Esophagus muscularis mucosa (tissue), 4 donors: Measurements from ENCODE around the gene DOCK1. TPM values are rescaled to one million over a fixed set of nuclear protein-coding genes. Genes with fewer than 3 reads are reported as not detected.
"Not testable (repeated sequence)": the region's sequence is repeated elsewhere in the genome, so short reads cannot be mapped to it uniquely, and the experiment has no call there.

Source experiments
- DNase-seq: peaks from one replicate; pipeline ENCODE4 v3.0.0-alpha.2; 2017; ENCODE audit errors: extremely low spot score
- H3K27ac ChIP-seq, 4 donors: fragments of 200-600 bp; sonication (generic); replicated peaks in 1 of 4; 1 replicate in 3 of 4; 2 replicates in 1 of 4; pipeline ENCODE4 v1.5.1; 2016 to 2019; ENCODE audit warnings: mild to moderate bottlenecking in 1 of 4
- H3K27me3 ChIP-seq, 4 donors: fragments of 200-600 bp; sonication (generic); one replicate each; pipeline versions ENCODE4 v1.5.1 to v1.6.0; 2016 to 2019
- H3K36me3 ChIP-seq, 4 donors: fragments of 200-600 bp; sonication (generic); one replicate each; pipeline ENCODE4 v1.5.1; 2016 to 2019
- H3K4me1 ChIP-seq, 4 donors: fragments of 200-600 bp; sonication (generic); one replicate each; pipeline ENCODE4 v1.5.1; 2016 to 2019
- H3K4me3 ChIP-seq, 4 donors: fragments of 200-600 bp; sonication (generic); 1 replicate in 2 of 4; 2 replicates in 2 of 4; pipeline ENCODE4 v1.5.1; 2016 to 2019; ENCODE audit warnings: mild to moderate bottlenecking in 4 of 4, moderate library complexity in 1 of 4
- H3K9me3 ChIP-seq, 4 donors: fragments of 200-600 bp; sonication (generic); 1 replicate in 3 of 4; 2 replicates in 1 of 4; pipeline ENCODE4 v1.5.1; 2016 to 2019
- EP300 ChIP-seq: sonication (generic); formaldehyde crosslinking; IDR thresholded peaks from one replicate; pipeline ENCODE4 v1.6.1; 2017; ENCODE audit warnings: antibody characterized with exemption
- POLR2A ChIP-seq: fragments of 450-650 bp; IDR thresholded peaks from one replicate; pipeline ENCODE4 v1.6.1; 2017; ENCODE audit warnings: antibody characterized with exemption, moderate library complexity, mild to moderate bottlenecking, low read depth
- POLR2AphosphoS5 ChIP-seq, 2 donors: sonication (generic); formaldehyde crosslinking; IDR thresholded peaks; one replicate each; pipeline ENCODE4 v1.6.1; 2017; ENCODE audit warnings: antibody characterized with exemption in 2 of 2
- WGBS: methylation state at CpG from one replicate; pipeline ENCODE4 v1.1.5; 2018; 5-methylcytosine and 5-hydroxymethylcytosine counted together
- intact Hi-C: fragments of 100-400 bp; cut with DNase I; formaldehyde crosslinking; loops from one replicate; pipeline ENCODE4 v1.15.1; 2023
- total RNA-seq, 4 donors: library from RNA; depleted of rRNA; stranded (reverse); fragments of >200 nt; gene quantifications; one replicate each; pipeline versions ENCODE4 v1.1.0 to v1.2.1, GENCODE V29; 2016
- TF ChIP-seq, protein P1 (sequence below), 3 experiments: fragments of 200-600 bp in 2 of 3; fragments of 450-650 bp in 1 of 3; sonication (generic) in 2 of 3; IDR thresholded peaks; one replicate each; pipeline ENCODE4 v1.5.1; 2017 to 2019; ENCODE audit warnings: antibody characterized with exemption in 3 of 3, mild to moderate bottlenecking in 2 of 3, moderate library complexity in 1 of 3

DOCK1 gene
- total RNA-seq, 4 donors from 2014 or later = 41.4 to 60.3 (median 55.3) TPM

DNA sequence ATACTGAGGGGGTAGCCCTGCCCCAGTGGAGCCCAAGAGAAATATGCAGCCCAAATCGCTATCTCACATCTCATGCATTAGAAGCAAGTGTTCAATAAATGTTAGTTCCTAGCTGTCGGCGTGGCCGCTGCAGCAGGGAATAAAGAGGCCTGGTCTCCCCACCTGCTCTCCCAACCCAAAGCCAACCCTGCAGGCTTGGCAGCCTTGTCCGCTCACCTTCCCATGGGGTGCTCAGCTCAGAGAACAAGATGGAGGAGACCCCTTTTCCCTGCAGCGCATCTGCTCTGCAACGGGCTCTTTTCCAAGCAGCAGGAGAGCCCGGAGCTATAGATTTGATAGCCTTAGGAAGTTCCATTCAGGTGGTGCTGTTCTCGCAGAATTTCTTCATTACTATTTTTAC lies 12.0 kb upstream of the DOCK1 start:
- peaks cover 0 to 4% (median 0%) of the 10 kb centered on the region in 4 donors for H3K9me3 ChIP-seq
- peaks cover 0 to 19% (median 0%) of the 10 kb centered on the region in 4 donors for H3K27me3 ChIP-seq
- H3K4me3 ChIP-seq = no peak overlapping the region
- H3K27ac ChIP-seq = no peak overlapping the region
- WGBS = 80% methylated on average over 5 of the region's 9 CpGs
- intact Hi-C loops = no loop called here
- no peak for DNase-seq
- no peaks in the 10 kb centered on the region for H3K36me3 ChIP-seq
- no peaks in the 10 kb centered on the region for H3K4me1 ChIP-seq
- TF ChIP-seq, protein P1, sequence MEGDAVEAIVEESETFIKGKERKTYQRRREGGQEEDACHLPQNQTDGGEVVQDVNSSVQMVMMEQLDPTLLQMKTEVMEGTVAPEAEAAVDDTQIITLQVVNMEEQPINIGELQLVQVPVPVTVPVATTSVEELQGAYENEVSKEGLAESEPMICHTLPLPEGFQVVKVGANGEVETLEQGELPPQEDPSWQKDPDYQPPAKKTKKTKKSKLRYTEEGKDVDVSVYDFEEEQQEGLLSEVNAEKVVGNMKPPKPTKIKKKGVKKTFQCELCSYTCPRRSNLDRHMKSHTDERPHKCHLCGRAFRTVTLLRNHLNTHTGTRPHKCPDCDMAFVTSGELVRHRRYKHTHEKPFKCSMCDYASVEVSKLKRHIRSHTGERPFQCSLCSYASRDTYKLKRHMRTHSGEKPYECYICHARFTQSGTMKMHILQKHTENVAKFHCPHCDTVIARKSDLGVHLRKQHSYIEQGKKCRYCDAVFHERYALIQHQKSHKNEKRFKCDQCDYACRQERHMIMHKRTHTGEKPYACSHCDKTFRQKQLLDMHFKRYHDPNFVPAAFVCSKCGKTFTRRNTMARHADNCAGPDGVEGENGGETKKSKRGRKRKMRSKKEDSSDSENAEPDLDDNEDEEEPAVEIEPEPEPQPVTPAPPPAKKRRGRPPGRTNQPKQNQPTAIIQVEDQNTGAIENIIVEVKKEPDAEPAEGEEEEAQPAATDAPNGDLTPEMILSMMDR (IDR thresholded peaks at IDR 0.05) = no peak
- no peak for TF ChIP-seq POLR2AphosphoS5 (IDR thresholded peaks at IDR 0.05)
- no peak for TF ChIP-seq POLR2A
- TF ChIP-seq EP300 = no peak

DNA sequence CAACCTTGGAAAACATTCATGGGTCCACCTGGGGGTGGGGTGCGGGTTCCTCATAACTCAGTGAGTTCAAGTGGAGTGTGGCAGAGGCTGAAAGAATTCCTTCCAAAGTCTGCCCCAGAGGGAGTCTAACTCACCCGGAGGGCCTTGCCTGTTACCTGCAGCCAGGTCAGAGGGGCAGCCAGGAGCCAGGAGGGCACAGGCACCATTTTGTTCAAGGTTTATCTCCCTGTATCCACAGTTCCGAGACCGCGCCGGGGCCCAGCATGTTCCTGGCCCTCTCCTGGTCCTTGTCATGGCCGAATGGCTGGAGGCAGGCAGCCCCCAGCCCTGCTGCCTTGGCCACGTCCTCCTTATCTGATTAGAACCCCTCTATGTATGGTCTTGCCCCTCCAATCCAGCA lies 11.4 kb upstream of the DOCK1 start:
- TF ChIP-seq EP300 (no peak), POLR2AphosphoS5 (IDR thresholded peaks at IDR 0.05) (no peak), POLR2A (no peak)
- TF ChIP-seq, protein P1 (IDR thresholded peaks at IDR 0.05) = no peak
- no peak for DNase-seq
- no peaks in the 10 kb centered on the region for H3K4me1 ChIP-seq
- H3K9me3 ChIP-seq = peaks cover 0 to 10% (median 3%) of the 10 kb centered on the region in 4 donors
- intact Hi-C loops = no loop called here
- peaks cover 0 to 19% (median 0%) of the 10 kb centered on the region in 4 donors for H3K27me3 ChIP-seq
- no peaks in the 10 kb centered on the region for H3K36me3 ChIP-seq
- H3K4me3 ChIP-seq = no peak overlapping the region
- WGBS = 84% methylated on average over 7 of the region's 8 CpGs
- H3K27ac ChIP-seq = no peak overlapping the region

DNA sequence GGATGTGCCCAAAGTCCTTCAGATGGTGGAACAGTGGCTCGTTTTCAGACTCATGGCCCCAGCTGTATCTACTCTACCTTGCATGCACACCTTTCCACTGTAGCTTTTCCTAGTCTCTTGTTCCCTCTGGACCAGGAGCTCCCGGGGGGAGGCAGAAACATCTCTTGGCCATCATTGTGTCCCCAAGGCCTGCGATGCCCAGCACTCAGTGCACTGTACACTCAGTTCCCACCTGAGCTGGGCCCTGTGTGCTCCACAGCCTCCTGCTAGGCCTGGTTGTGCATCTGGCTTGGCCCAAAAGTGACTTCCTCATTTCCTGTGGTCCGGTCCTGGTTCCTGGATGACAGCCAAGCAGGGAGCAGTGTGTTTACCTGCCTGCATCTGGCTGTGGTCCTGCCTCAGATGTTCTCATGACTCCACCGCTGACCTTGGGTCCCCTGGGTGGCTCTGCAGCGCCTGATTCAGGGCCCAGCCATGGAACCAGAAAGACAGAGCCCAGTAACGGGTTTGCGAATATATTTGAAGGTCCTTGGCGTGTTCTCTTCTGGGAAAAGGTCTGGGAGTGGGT lies 9.9 kb upstream of the DOCK1 start:
- Histone ChIP-seq H3K9me3 (peaks cover 0 to 13% (median 4%) of the 10 kb centered on the region in 4 donors), H3K27ac (no peak overlapping the region), H3K27me3 (peaks cover 0 to 19% (median 0%) of the 10 kb centered on the region in 4 donors), H3K36me3 (no peaks in the 10 kb centered on the region), H3K4me3 (no peak overlapping the region), H3K4me1 (no peaks in the 10 kb centered on the region)
- intact Hi-C loops = no loop called here
- 77% methylated on average over 8 of the region's 9 CpGs for WGBS
- TF ChIP-seq POLR2A (no peak), EP300 (no peak)
- TF ChIP-seq, protein P1 (IDR thresholded peaks at IDR 0.05) = no peak
- no peak for DNase-seq

DNA sequence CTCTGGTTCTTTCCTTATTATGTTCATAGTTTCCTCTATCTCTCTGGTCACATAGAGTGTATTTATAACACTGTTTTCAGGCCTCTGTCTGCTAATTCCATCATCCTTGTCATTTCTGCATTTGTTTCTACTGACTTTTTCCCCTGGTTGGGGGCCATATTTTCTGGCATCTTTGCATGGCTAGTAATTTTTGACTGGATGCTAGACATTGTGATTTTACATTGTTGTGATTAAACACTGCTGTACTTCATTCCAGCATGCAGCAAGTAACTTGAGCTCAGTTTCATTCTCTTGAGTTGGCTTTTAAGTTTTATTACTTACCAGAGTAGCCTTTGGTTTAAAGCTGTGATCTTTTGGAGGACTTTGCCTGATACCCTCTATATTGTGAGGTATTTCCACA lies 6.8 kb upstream of the DOCK1 start:
- Histone ChIP-seq H3K9me3 (peaks cover 0 to 13% (median 4%) of the 10 kb centered on the region in 4 donors), H3K36me3 (no peaks in the 10 kb centered on the region), H3K4me1 (no peaks in the 10 kb centered on the region), H3K27me3 (peaks cover 0 to 19% (median 0%) of the 10 kb centered on the region in 4 donors), H3K27ac (no peak overlapping the region), H3K4me3 (no peak overlapping the region)
- no peak for TF ChIP-seq EP300
- TF ChIP-seq, protein P1 (IDR thresholded peaks at IDR 0.05) = no peak
- TF ChIP-seq POLR2AphosphoS5 (IDR thresholded peaks at IDR 0.05) = no peak
- TF ChIP-seq POLR2A = no peak
- DNase-seq = no peak
- intact Hi-C loops = no loop called here

DNA sequence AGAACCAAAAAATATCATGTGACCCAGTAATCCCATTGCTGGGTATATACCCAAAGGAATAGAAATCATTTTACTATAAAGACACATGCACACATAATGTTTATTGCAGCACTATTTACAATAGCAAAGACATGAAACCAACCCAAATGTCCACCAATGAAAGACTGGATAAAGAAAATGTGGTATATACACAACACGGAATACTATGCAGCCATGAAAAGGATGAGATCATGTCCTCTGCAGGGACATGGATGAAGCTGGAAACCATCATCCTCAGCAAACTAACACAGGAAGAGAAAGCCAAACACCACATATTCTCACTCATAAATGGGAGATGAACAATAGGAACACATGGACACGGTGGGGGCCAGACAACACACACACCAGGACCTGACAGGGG lies 5.7 kb upstream of the DOCK1 start:
- 73% methylated on average over 2 of the region's 2 CpGs for WGBS
- H3K27ac ChIP-seq, intact Hi-C loops, H3K4me3 ChIP-seq, H3K4me1 ChIP-seq, H3K36me3 ChIP-seq, DNase-seq: not testable (repeated sequence)
- Histone ChIP-seq H3K9me3 (peaks cover 0 to 13% (median 4%) of the 10 kb centered on the region in 4 donors), H3K27me3 (peaks cover 0 to 19% (median 0%) of the 10 kb centered on the region in 4 donors)
